SU-DHL-6 (cell line): ENCODE measurements around the gene PIGB.

Source experiments
- EZH2phosphoT487 ChIP-seq: fragments of 200-600 bp; sonication (generic), shearing (Covaris generic); conservative IDR thresholded peaks from 2 replicates; pipeline ENCODE4 v1.6.1; 2018; ENCODE audit warnings: mild to moderate bottlenecking, antibody characterized with exemption, low read length, moderate library complexity, mixed read lengths
- TF ChIP-seq, protein P1 (sequence below): fragments of 200-600 bp; sonication (generic); IDR thresholded peaks from one replicate; pipeline ENCODE4 v1.5.1; 2017; ENCODE audit warnings: antibody characterized with exemption, mild to moderate bottlenecking, low read length, moderate library complexity; ENCODE audit not compliant: insufficient read depth, poor library complexity, severe bottlenecking

DNA sequence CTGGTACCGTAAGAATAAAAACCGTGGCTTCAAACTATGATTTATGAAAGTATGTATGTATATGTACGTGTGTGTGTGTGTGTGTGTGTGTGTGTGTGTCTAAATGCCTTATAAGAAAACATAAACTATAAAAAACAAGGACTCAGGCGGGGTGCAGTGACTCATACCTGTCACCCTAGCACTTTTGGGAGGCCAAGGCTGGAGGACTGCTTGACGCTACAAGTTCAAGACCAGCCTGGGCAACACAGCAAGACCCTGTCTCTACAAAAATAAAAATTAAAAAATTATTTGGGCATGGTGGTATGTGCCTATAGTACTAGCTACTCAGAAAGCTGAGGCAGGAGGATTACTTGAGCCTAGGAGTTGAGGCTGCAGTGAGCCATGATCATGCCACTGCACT lies 60.1 kb downstream of the PIGB start:
- TF ChIP-seq, protein P1, sequence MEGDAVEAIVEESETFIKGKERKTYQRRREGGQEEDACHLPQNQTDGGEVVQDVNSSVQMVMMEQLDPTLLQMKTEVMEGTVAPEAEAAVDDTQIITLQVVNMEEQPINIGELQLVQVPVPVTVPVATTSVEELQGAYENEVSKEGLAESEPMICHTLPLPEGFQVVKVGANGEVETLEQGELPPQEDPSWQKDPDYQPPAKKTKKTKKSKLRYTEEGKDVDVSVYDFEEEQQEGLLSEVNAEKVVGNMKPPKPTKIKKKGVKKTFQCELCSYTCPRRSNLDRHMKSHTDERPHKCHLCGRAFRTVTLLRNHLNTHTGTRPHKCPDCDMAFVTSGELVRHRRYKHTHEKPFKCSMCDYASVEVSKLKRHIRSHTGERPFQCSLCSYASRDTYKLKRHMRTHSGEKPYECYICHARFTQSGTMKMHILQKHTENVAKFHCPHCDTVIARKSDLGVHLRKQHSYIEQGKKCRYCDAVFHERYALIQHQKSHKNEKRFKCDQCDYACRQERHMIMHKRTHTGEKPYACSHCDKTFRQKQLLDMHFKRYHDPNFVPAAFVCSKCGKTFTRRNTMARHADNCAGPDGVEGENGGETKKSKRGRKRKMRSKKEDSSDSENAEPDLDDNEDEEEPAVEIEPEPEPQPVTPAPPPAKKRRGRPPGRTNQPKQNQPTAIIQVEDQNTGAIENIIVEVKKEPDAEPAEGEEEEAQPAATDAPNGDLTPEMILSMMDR: no peak
- TF ChIP-seq EZH2phosphoT487: no peak
